ENCODE results near the gene LENG8.
"Not testable (repeated sequence)": the region's sequence is repeated elsewhere in the genome, so short reads cannot be mapped to it uniquely, and the experiment has no call there.

The LENG8 gene

DNA sequence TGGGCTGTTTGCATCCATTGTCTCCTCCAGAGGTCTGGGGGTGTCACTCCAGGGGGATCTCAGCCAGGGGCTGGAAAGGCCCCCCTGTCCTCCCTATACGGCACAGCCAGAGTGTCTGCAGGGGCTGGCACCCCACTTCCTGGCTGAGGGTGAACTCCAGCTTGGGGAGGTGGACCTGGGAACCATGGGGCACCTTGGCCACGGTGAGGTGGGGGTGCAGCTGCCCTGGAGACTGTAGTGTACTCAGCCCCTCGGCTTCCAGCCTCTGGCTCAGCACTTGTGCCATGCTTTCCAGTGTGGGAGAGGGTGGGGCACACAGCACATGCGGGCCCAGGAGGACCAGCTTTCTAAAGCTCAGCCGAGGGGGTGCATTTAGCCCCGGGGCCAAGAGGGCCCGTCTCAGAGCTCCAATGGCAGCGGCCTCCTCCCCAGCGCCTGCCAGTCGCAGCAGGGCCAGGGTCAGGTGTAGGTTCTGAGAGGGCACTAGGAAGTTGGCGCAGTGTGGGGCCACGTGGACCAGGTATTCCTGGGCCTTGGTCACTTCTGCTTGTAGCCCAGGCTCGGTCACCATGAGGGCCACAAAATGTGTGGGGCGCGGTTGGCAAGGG lies 13.2 kb downstream of the LENG8 start:
- FAIRE-seq: no peak

DNA sequence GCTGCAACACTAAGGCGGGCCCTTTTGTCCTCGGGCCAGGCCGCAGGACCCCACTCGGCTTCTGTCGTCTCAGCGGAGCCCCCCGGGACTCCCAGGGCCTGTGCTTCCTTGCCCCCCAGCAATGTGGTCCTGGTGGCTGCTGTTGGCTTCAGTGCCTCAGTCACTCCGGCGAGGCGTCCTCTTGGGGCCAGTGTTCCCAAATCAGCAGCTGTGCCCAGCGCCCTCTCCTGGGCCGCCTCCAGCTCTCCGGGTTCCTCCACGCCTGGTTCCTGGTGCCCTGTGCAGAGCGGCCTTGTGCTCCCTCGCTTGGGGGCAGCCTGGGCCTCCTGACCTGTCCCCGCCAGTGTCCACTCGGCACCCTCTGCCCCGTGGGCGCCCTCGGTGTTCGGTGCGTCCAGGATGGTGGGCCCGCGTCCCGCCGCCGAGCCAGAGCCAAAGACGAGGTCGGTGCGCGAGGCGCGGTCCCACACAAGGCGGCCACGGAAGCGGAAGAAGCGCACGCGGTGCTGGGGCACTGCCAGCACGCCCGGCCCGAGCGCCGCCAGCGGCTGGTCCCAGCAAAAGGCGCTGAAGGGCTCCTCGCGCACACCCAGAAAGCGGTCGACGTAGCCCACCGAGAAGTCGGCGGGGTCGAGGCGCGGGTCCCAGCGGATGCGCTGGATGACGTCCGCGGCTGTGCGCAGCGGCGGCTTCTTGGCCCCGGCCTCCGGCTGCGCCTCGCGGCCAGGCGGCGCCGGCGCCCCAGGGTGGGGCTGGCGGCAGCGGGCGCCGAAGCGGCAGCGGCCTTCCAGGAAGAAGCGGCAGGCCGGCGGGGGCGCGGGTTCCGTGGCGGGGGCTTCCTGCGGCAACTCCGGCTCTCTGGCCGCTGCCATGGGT lies 13.9 kb downstream of the LENG8 start:
- no peak for FAIRE-seq

DNA sequence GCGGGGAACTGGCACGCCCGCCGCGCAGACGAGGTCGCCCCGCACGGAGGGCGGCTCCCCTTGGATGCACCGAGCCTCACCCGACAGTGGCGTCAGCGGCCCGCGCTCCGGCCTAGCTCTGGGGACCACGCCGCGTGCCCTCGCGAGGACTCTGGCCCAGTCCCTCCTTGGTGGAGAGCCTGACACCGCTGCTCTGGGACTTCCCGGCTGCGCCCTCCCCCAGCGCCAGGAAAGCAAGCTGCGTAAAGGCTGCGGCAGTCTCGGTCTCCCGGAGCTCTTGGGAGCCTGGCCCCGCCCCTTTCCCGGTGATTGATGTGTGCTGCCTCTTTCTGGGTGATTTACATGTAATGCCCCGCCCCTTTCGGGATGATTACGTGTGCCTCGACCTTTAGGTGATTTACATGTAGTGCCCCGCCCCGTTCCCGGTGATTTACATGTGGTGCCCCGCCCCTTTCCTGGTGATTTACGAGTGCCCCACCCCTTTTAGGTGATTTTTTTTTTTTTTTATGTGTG lies 14.6 kb downstream of the LENG8 start, which contains the start of gene LENG9:
LENG9 (minus strand) TSS at position 248 of the 513 bp plus-strand sequence. CDS start 252 bp downstream, outside the sequence.
- FAIRE-seq: peak; percentile 84

DNA sequence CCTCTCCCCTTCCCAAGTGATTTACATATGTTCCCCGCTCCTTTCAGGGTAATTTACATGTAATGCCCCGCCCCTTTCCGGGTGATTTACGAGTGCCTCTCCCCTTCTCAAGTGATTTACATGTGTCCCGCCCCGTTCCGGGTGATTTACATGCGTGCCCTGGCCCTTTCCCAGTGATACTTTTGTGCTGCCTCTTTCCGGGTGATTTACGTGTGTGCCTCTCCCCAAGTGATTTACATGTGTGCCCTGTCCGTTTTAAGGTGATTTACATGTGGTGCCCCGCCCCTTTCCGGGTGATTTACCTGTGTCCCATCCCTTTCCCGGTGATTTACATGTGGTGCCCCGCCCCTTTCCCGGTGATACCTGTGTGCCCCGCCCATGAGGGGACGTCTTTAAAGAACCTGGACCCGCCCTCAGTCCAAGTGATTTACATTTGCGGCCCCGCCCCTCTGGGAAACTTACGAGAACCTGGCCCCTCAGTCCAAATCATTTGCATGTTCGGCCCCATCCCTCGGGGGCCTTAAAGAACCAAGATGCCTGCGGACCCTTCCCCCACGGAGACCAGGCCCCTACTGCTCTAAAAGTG lies 15.1 kb downstream of the LENG8 start:
- FAIRE-seq: peak; percentile 41

DNA sequence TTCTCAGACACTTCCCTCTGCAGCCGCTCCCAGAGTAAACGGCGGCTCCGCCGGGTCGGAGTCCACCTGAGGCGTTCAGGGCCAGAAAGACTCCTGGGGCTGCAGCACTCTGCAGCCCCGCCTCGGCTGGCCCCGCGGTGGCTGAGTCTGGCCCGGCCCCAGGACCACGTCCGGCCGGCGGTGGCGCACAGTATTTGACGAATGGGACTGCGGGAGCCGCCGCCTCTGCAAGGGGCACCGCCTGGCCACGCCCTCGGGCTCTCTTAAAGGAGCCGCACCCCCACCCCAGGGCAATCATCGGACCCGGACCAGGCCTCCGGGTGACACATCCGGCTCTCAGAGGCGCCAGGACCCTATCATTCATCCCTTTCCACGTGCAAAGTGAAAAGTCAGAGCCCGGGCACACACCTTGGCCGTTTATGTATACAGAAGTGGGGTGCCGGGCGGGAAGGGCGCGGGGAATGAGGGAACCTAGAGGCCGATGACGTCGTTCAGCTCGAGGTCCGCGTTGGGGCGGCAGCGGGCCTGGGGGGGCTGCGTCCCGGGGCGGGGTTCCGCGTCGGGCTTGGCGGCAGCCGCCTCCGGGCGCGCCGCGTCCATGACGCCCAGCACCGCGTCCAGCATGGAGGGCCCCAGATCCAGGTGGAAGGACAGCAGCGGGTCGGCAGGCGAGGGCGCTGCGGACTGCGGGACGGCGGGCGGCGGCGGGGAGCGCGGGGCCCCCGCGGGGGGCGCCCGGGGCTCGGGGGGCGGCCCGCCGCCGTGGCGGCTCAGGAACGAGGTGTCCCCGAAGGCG lies 15.8 kb downstream of the LENG8 start:
- FAIRE-seq: no peak

DNA sequence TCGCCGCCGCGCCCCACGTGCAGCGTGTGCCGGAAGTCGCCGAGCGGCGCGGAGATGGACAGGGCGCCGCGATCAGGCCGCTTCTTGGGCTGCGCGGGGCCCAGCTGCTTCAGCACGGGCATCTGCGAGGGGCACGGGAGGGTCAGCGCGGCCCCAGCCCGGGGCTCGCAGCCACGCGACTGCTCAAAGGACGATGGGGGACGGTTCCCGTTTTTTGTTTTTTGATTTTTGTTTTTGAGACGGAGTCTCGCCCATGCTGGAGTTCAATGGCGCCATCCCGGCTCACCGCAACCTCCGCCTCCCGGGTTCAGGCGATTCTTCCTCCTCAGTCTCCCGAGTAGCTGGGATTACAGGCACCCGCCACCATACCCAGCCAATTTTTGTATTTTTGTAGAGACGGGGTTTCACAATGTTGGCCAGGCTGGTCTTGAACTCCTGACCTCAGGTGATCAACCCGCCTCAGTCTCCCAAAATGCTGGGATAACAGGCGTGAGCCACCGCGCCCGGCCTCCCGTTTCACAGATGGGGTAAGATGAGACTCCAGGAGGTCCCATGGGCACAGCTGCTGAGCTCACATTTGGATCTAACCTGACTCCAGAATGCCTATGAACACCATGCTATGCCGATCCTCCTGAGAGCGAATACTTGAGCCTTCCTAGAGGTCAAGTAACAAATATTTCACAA lies 16.6 kb downstream of the LENG8 start:
- no peak for FAIRE-seq

DNA sequence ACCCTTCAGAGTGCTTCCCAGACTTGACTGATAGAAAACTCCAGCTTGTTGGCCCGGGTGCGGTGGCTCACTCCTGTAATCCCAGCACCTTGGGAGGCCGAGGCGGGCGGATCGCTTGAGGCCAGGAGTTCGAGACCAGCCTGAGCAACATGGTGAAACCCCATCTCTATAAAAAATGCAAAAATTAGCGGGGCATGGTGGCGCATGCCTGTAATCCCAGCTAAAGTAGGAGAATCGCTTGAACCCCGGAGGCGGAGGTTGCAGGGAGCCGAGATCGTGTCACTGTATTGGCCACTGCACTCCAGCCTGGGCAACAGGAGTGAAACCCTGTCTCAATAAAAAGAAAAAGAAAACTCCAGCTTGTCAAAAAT lies 17.1 kb downstream of the LENG8 start:
- FAIRE-seq: not testable (repeated sequence)

DNA sequence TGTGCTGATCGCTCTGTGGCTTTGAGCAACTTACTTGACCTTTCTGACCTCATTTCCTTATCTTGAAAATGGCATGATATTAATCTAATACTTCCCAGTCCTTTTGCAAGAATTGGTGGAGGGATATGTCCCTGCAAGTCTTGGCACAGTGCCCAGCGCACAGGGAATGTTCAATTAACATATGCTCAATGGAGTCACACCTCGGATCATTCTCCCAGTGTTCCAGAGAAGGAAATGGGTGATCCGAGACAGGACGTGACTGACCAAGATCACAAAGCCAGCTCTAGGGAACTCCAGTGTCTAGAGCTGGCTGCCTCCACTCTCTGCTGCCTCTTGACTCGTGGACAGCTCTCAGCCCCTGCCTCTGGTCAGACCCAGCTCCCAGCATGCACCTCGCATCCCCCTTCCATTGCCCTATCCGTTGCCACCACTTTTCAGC lies 20.5 kb downstream of the LENG8 start:
- FAIRE-seq: no peak

DNA sequence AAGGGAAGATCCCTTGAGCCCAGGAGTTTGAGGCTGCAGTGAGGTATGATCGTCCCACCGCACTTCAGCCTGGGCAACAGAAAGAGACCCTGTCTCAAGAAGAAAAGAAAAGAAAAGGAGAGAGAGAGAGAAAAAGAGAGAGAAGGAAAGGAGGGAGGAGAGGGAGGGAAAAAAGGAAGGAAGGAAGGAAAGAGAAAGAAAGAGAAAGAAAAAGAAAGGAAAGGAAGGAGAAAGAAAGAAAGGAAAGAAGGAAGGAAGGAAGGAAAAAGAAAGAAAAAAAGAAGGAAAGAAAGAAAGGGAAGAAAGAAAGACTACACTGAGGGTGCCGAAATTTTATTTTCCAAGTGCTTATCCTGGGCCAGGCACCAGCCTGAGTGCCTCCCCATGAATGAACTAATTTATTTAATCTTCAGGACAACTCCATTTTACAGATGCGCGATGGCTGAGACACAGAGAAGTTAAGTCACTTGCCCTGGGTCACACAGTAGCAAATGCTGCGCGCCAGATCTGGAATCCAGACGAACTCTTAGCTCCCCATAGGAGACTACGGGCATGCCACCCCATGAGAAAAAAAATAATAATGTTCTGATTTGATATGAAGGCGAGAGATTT lies 21.4 kb downstream of the LENG8 start:
- FAIRE-seq: no peak

DNA sequence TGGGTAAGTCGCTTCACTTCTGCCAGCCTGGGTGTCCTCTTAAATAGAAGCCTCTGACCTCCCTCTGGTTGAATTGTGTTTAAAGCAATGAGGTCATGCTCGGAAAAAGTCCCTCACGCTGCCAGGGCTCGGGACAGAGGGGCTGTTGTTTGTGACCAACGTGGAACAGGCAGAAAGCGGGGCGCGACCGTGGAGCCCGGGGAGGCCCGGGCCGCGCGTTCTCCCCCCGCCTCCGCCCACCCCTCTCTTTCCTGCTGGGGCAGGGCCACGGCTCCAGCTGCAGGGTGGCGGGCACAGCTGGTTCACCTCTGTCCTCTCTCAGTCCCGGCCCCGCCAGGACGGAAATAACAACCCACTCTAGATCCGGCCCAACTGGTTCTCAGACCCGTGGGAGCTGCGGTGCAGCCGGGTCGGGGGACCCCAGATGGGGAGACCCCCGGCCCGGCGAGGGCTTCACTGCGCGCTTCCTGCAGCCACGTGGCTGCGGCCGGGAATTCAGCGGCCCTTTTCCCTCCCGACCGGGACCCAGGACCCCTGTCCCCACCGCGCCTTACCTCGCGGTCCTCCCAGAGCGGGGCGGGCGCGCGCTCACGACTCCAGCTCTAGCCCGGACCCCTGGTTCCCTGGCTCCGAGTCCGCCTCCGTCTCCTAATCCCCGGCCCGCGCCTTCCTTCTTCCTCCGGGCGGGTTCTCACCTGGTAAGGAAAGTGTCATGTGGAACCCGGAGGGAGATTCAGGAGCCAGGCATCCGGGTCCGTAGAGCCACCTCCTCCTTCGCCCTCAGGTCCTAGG lies 22.2 kb downstream of the LENG8 start:
- FAIRE-seq: no peak

DNA sequence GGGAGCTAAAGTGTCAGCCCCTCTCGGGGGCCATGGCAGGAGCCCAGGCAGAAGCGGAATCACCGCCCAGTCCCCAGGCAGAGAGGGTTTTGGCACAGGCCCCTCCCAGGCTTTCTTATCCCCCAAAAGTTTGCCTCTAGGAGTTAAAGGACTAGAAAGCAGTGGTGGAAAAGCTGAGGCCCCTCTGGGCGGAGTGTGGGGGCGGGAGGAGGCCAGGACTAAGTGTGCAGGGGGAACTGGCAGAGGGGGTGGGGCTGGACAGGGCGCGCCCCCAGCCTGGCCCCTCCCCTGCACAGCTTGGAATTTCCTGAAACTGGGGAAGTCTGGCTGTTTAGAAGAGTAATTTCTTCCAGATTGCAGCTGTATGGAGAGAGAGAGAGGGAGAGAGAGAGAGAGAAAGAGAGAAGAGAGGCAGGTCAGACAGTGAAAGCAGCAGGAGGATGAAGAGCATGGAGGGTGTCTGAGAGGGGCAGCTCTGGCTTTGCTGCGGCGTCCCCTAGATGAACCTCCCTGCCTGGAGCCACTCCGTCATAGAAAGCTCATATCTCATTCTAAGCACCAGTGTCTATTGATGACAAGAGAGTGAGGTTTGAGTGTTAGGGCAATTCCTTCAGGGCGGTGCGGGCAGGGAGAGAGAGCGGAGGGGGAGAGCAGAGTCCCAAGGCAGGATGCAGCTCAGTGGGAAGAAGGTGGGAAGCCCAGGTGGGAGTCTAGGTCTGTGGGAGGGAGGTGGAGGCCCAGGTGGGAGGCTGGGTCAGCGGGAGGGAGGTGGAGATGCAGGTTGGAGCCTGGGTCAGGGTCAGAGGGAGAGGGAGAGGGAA lies 24.3 kb downstream of the LENG8 start, which contains the start of gene CDC42EP5:
CDC42EP5 (minus strand) TSS at position 226 of the 821 bp plus-strand sequence. CDS start 7,749 bp downstream, outside the sequence.
- peak; percentile 80 for FAIRE-seq

DNA sequence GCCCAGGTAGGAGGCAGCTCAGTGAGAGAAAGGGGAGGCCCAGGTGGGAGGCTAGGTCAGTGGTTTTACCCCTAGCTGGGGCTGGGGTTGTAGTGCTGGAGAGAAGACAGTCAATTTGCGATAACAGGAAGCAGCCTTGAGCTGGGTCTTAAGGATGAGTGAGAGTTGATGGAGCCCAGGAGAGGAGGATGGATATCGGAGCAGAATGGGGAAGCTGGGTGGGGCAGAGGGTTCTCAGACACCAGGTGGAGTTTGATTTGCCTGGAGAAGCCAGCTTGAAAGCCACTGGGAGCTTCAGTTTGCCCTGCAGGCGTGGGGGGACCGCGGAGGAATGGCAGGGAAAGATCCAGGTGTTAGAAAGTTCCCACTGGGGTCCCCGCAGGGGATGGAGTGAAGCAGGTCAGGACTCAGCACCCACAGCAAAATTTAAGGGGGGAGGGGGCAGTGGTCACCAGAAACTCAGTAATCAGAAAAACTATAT lies 24.9 kb downstream of the LENG8 start:
- FAIRE-seq: no peak

DNA sequence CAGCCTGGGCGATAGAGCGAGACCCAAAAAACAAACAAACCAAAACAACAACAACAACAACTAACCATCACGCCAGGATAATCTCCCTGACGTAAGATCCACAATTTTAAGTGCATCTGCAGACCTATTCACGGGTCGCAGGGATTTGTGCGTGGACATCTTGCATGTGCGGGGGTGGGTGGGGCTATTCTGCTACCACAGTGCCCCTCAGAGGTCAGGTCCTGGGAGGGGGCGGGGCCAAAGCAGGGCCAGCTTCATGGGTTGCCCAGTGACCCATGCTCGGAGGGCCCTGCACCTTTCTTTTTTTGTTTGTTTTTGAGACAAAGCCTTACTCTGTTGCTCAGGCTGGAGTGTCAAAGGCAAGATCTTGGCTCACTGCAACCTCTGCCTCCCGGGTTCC lies 26.7 kb downstream of the LENG8 start:
- no peak for FAIRE-seq

DNA sequence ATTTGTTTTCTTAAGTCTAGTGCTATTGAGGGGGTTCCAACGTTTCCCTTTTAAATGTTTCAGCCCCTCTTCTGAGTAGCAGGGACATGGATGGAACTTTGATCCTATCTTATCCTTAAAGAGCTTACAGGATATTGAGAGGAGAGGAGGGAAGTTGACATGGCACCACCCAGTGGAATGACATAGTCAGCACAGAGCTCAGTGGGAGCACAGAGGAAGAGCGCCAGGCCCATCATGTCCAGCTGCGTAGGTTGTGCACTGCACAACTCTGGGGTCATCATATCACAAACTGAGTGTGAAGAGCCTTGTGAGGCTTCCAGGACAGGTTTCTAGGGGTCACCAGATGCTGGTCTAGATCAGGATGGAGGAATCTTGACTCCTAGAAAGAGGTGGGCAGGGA lies 28.7 kb downstream of the LENG8 start:
- no peak for FAIRE-seq

DNA sequence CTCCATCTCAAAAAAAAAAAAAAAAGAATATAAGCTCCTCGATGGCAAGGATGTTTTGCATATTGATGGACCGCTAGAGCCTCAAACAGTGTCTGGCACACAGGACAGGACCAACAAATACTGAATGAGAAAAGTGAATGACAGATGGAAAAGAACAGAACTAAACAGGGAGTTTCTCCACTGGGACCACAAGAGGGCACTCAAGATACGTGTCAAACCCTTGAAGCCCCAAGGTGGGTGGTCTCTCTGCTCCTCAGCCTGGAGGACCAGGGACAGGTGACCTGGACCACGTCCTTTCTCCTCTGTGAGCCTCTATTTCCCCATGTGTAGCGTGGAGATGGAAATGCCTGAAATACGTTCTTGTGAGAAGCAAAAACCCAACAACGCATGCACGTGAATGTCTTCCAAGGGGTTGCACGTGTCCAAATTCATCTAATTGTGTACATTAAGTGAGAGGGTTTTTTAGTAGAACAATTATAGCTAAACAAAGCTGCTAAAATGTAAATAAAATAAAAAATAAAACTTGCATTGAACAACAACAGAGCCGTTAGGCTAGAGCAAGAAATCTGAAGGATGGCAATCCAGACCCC lies 29.8 kb downstream of the LENG8 start:
- FAIRE-seq: no peak

DNA sequence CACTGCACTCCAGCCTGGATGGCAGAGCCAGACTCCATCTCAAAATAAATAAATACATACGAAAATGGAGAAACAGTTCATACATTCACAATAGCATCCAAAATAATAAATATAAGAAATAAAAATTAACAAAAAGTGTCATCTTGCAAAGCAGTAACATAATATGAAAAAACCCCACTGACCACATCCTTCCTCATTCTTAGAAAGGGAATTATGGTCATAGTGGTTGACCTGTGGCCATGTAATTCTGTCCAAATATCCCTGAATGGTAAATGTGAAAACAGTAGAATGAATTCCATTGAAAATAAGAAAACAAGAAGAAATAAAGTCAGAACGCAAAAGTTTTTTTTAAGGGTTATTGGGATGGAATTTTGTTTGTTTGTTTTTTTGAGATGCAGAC lies 31.1 kb downstream of the LENG8 start:
- FAIRE-seq: no peak

DNA sequence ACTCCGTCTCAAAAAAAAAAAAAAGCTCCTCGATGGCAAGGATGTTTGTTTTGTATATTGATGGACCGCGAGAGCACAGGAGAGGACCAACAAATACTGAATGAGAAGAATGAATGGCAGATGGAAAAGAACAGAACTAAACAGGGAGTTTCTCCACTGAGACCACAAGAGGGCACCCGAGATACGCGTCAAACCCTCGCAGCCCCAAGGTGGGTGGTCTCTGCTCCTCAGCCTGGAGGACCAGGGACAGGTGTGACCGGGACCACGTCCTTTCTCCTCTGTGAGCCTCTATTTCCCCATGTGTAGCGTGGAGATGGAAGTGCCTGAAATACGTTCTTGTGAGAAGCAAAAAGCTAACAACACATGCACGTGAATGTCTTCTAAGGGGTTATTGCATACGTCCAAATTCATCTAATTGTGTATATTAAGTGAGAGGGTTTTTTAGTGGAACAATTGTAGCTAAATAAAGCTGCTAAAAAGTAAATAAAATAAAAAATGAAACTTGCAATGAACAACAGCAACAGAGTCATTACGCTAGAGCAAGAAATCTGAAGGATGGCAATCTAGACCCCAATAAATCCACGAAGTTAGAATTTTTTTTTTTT lies 32.4 kb downstream of the LENG8 start:
- no peak for FAIRE-seq

DNA sequence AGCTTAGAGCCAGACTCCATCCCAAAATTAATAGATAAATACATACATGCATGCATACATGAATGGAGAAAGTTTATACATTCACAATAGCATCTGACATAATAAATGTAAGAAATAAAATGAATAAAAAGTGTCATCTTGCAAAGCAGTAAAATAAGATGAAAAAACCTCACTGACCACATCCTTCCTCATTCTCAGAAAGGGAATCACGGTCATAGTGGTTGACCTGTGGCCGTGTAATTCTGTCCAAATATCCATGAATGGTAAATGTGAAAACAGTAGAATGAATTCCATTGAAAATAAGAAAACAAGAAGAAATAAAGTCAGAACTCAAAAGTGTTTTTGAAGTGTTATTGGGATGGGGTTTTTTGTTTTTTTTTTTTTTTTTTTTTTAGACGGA lies 33.9 kb downstream of the LENG8 start:
- no peak for FAIRE-seq

DNA sequence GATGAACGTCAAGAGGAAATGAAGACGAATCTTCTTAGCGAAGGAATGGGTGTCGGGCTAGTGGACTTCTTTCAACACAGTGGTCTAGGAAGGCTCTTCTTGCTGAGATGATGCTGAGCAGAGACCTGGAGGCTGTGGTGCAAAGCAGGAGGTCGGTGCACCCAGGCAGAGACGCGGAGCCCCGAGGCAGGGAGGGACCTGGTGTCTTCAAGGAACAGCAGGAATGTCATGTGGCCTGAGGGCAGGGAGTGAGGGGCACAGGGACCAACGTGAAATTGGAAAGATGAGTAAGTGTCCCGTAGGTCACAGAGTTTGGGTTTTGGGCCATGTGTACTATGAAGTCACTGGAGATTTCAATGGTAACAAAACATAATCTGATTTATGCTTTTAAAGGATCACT lies 35.5 kb downstream of the LENG8 start:
- FAIRE-seq: no peak

All from endometrium (tissue), 2 donors.